ENCODE results near the gene PARP12. TPM values are rescaled to one million over a fixed set of nuclear protein-coding genes. Genes with fewer than 3 reads are reported as not detected.

Gene PARP12
- total RNA-seq, 1 donor from 2014 or later: 2.9 TPM

- Mint-ChIP-seq H3K4me1 (no peaks in the 10 kb centered on the region), H3K9me3 (no peaks in the 10 kb centered on the region), H3K36me3 (ENCODE audit: low read depth) (no peaks in the 10 kb centered on the region), H3K27me3 (ENCODE audit: low read depth) (no peaks in the 10 kb centered on the region), H3K27ac (ENCODE audit: unreplicated experiment) (no peak overlapping the region), H3K4me3 (no peak overlapping the region)
- DNase-seq (ENCODE audit: low read depth, low spot score): no peak
- TF ChIP-seq CTCF (conservative IDR thresholded peaks at IDR 0.05): no peak
Observed at GRCh38 chr7:140034421-140034820, 28.3 kb downstream of the PARP12 start.

- no peaks in the 10 kb centered on the region for H3K36me3 Mint-ChIP-seq (ENCODE audit: low read depth)
- DNase-seq (ENCODE audit: low read depth, low spot score): no peak
- no peaks in the 10 kb centered on the region for H3K9me3 Mint-ChIP-seq
- no peak overlapping the region for H3K4me3 Mint-ChIP-seq
- H3K27me3 Mint-ChIP-seq (ENCODE audit: low read depth): no peaks in the 10 kb centered on the region
- no peak overlapping the region for H3K27ac Mint-ChIP-seq (ENCODE audit: unreplicated experiment)
- H3K4me1 Mint-ChIP-seq: no peaks in the 10 kb centered on the region
- TF ChIP-seq CTCF (conservative IDR thresholded peaks at IDR 0.05): no peak
Observed at GRCh38 chr7:140033779-140034363, 28.9 kb downstream of the PARP12 start.

- H3K4me3 Mint-ChIP-seq: no peak overlapping the region
- H3K27me3 Mint-ChIP-seq (ENCODE audit: low read depth): no peaks in the 10 kb centered on the region
- no peaks in the 10 kb centered on the region for H3K9me3 Mint-ChIP-seq
- no peaks in the 10 kb centered on the region for H3K36me3 Mint-ChIP-seq (ENCODE audit: low read depth)
- no peak overlapping the region for H3K27ac Mint-ChIP-seq (ENCODE audit: unreplicated experiment)
- no peaks in the 10 kb centered on the region for H3K4me1 Mint-ChIP-seq
- TF ChIP-seq CTCF (conservative IDR thresholded peaks at IDR 0.05): no peak
- DNase-seq (ENCODE audit: low read depth, low spot score): no peak
Observed at GRCh38 chr7:140033036-140033435, 29.7 kb downstream of the PARP12 start.

- Mint-ChIP-seq H3K4me1 (no peaks in the 10 kb centered on the region), H3K9me3 (no peaks in the 10 kb centered on the region), H3K27ac (ENCODE audit: unreplicated experiment) (no peak overlapping the region), H3K4me3 (no peak overlapping the region), H3K36me3 (ENCODE audit: low read depth) (no peaks in the 10 kb centered on the region), H3K27me3 (ENCODE audit: low read depth) (no peaks in the 10 kb centered on the region)
- DNase-seq (ENCODE audit: low read depth, low spot score): no peak
- TF ChIP-seq CTCF (conservative IDR thresholded peaks at IDR 0.05): no peak
Observed at GRCh38 chr7:140031364-140031763, 31.4 kb downstream of the PARP12 start.

- H3K36me3 Mint-ChIP-seq (ENCODE audit: low read depth): no peaks in the 10 kb centered on the region
- H3K9me3 Mint-ChIP-seq: no peaks in the 10 kb centered on the region
- no peaks in the 10 kb centered on the region for H3K4me1 Mint-ChIP-seq
- DNase-seq (ENCODE audit: low read depth, low spot score): no peak
- H3K4me3 Mint-ChIP-seq: no peak overlapping the region
- no peak for TF ChIP-seq CTCF (conservative IDR thresholded peaks at IDR 0.05)
- no peaks in the 10 kb centered on the region for H3K27me3 Mint-ChIP-seq (ENCODE audit: low read depth)
- H3K27ac Mint-ChIP-seq (ENCODE audit: unreplicated experiment): no peak overlapping the region
Observed at GRCh38 chr7:140029072-140029471, 33.7 kb downstream of the PARP12 start.
